ENCODE measurements around the gene PTPN21. TPM values are rescaled to one million over a fixed set of nuclear protein-coding genes. Genes with fewer than 3 reads are reported as not detected.

The PTPN21 gene
- polyA plus RNA-seq, 1 of the 3 experiments (the other 2 are of a cell fraction), result 5.6 TPM

- Histone ChIP-seq H3K9ac (no peak overlapping the region), H3K9me3 (no peaks in the 10 kb centered on the region), H3K9me2 (no peaks in the 10 kb centered on the region), H2AFZ (ENCODE audit: low read depth) (no peak overlapping the region), H3K36me3 (replicated peaks in 1 of 2; ENCODE audit: control insufficient read depth in 1 of 2, insufficient read depth in 2 of 2, low read length in 1 of 2) (peaks cover 40 to 52% of the 10 kb centered on the region in 2 experiments), H3K79me2 (ENCODE audit: insufficient read depth) (peaks cover 9% of the 10 kb centered on the region; the same call in 1 of the 2 replicates), H3K4me2 (no peak overlapping the region), H3K4me3 (ENCODE audit: low read depth in 2 of 2, low read length in 1 of 2) (no peak overlapping the region), H3K4me1 (ENCODE audit: control insufficient read depth in 1 of 2, insufficient read depth in 2 of 2, low read depth in 1 of 2, low read length in 1 of 2) (peaks cover 0 to 3% of the 10 kb centered on the region in 2 experiments; a peak in 1 of 4 replicates), H3K27ac (ENCODE audit: low read depth in 2 of 2, low read length in 1 of 2) (no peak overlapping the region), H3F3A (replicated peaks; ENCODE audit: insufficient read depth) (no peaks in the 10 kb centered on the region), H3K27me3 (ENCODE audit: insufficient read depth) (no peaks in the 10 kb centered on the region), H4K20me1 (ENCODE audit: insufficient read depth) (no peaks in the 10 kb centered on the region)
- 93% methylated on average over 7 of the region's 7 CpGs for WGBS (ENCODE audit: low lambda C conversion rate)
- no peak for DNase-seq
- ChIA-PET POLR2A (no interaction called here), CTCF (interaction anchor here (0.9 to 3.7 kb wide), 4 partner anchors 10 to 537 kb away, joined by 3 to 19 read pairs (median 4); no protein-coding TSS in a partner anchor)
- TF ChIP-seq IRF3 (IDR thresholded peaks at IDR 0.05; ENCODE audit: low read depth, low read length), result no peak
- no peak for TF ChIP-seq FOSL2 (IDR thresholded peaks at IDR 0.05; ENCODE audit: borderline replicate concordance, low read depth)
These were observed 73.0 kb downstream of the PTPN21 start for GRCh38 chr14:88481794-88482193.

GRCh38 chr14:88481059-88481458, 73.7 kb downstream of the PTPN21 start:
- CTCF ChIA-PET, result interaction anchor here (0.8 to 3.7 kb wide), 4 partner anchors 11 to 18 kb away, joined by 3 to 19 read pairs (median 4); no protein-coding TSS in a partner anchor
- no peaks in the 10 kb centered on the region for H3K9me2 ChIP-seq
- H3F3A ChIP-seq (replicated peaks; ENCODE audit: insufficient read depth), result no peaks in the 10 kb centered on the region
- no peaks in the 10 kb centered on the region for H4K20me1 ChIP-seq (ENCODE audit: insufficient read depth)
- H3K4me1 ChIP-seq (ENCODE audit: control insufficient read depth in 1 of 2, insufficient read depth in 2 of 2, low read depth in 1 of 2, low read length in 1 of 2), result peaks cover 0 to 3% of the 10 kb centered on the region in 2 experiments; a peak in 1 of 4 replicates
- no peaks in the 10 kb centered on the region for H3K27me3 ChIP-seq (ENCODE audit: insufficient read depth)
- H3K9ac ChIP-seq, result no peak overlapping the region
- TF ChIP-seq CHD2 (IDR thresholded peaks at IDR 0.05; ENCODE audit: low read length, partially characterized antibody), result no peak
- TF ChIP-seq, protein P1, sequence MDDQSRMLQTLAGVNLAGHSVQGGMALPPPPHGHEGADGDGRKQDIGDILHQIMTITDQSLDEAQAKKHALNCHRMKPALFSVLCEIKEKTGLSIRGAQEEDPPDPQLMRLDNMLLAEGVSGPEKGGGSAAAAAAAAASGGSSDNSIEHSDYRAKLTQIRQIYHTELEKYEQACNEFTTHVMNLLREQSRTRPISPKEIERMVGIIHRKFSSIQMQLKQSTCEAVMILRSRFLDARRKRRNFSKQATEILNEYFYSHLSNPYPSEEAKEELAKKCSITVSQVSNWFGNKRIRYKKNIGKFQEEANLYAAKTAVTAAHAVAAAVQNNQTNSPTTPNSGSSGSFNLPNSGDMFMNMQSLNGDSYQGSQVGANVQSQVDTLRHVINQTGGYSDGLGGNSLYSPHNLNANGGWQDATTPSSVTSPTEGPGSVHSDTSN (IDR thresholded peaks at IDR 0.05), result no peak
- TF ChIP-seq ELF1 (IDR thresholded peaks at IDR 0.05), result no peak
- TF ChIP-seq, protein P2, sequence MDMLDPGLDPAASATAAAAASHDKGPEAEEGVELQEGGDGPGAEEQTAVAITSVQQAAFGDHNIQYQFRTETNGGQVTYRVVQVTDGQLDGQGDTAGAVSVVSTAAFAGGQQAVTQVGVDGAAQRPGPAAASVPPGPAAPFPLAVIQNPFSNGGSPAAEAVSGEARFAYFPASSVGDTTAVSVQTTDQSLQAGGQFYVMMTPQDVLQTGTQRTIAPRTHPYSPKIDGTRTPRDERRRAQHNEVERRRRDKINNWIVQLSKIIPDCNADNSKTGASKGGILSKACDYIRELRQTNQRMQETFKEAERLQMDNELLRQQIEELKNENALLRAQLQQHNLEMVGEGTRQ (IDR thresholded peaks at IDR 0.05; ENCODE audit: borderline replicate concordance, low read depth, low read length), result no peak
- no peak for TF ChIP-seq SIN3A (IDR thresholded peaks at IDR 0.05; ENCODE audit: borderline replicate concordance, low read depth, low read length)
- TF ChIP-seq IRF3 (IDR thresholded peaks at IDR 0.05; ENCODE audit: low read depth, low read length), result no peak
- no peak for TF ChIP-seq REST (IDR thresholded peaks at IDR 0.05; ENCODE audit: low read depth, low read length)
- TF ChIP-seq FOXM1 (IDR thresholded peaks at IDR 0.05; ENCODE audit: low read depth), result no peak
- no peak for TF ChIP-seq MEF2A (IDR thresholded peaks at IDR 0.05; ENCODE audit: borderline replicate concordance, low read depth)
- TF ChIP-seq YY1 (IDR thresholded peaks at IDR 0.05; ENCODE audit: low read depth), result no peak
- no peak for TF ChIP-seq MXI1 (IDR thresholded peaks at IDR 0.05; ENCODE audit: low read depth, low read length)
- no peak for TF ChIP-seq EZH2phosphoT487 (IDR thresholded peaks at IDR 0.05; ENCODE audit: borderline replicate concordance, low read depth)
- TF ChIP-seq TEAD4 (IDR thresholded peaks at IDR 0.05; ENCODE audit: borderline replicate concordance, insufficient read depth), result no peak
- TF ChIP-seq EP300 (IDR thresholded peaks at IDR 0.05; ENCODE audit: borderline replicate concordance in 1 of 2, low read depth in 1 of 2, low read length in 1 of 2), result no peak
- TF ChIP-seq RFX5 (IDR thresholded peaks at IDR 0.05; ENCODE audit: low read length), result no peak
- POLR2A ChIA-PET, result no interaction called here
- H3K4me2 ChIP-seq, result no peak overlapping the region
- WGBS (ENCODE audit: low lambda C conversion rate), result 90% methylated on average over 2 of the region's 2 CpGs
- no peak for DNase-seq
- H3K9me3 ChIP-seq, result no peaks in the 10 kb centered on the region
- no peak overlapping the region for H3K27ac ChIP-seq (ENCODE audit: low read depth in 2 of 2, low read length in 1 of 2)
- no peak overlapping the region for H3K4me3 ChIP-seq (ENCODE audit: low read depth in 2 of 2, low read length in 1 of 2)
- H2AFZ ChIP-seq (ENCODE audit: low read depth), result no peak overlapping the region
- H3K36me3 ChIP-seq (replicated peaks in 1 of 2; ENCODE audit: control insufficient read depth in 1 of 2, insufficient read depth in 2 of 2, low read length in 1 of 2), result peaks cover 48 to 51% of the 10 kb centered on the region in 2 experiments
- peaks cover 9% of the 10 kb centered on the region; the same call in 1 of the 2 replicates for H3K79me2 ChIP-seq (ENCODE audit: insufficient read depth)

Data from SK-N-SH (cell line).